Mesendoderm (in vitro differentiated cells): ENCODE results near the gene PPP1R16B.

Experiments
- DNase-seq: peaks from one replicate; pipeline ENCODE4 v3.0.0; 2013
- H2AK5ac ChIP-seq: 2 replicates; pipeline ENCODE4 v1.6.1; 2013; ENCODE audit warnings: low read length, inconsistent platforms
- H2BK120ac ChIP-seq: 2 replicates; pipeline ENCODE4 v1.6.1; 2013; ENCODE audit warnings: low read depth, mild to moderate bottlenecking, low read length, moderate library complexity, mixed read lengths
- H2BK15ac ChIP-seq: replicated peaks from 2 replicates; pipeline ENCODE4 v1.6.1; 2013; ENCODE audit warnings: low read depth, mild to moderate bottlenecking, moderate library complexity
- H2BK5ac ChIP-seq: 2 replicates; pipeline ENCODE4 v1.6.1; 2013; ENCODE audit warnings: low read length, inconsistent platforms
- H3K18ac ChIP-seq: 2 replicates; pipeline ENCODE4 v1.6.1; 2013; ENCODE audit warnings: mild to moderate bottlenecking, low read length, mixed read lengths
- H3K23ac ChIP-seq: one replicate; pipeline ENCODE4 v1.6.1; 2013; ENCODE audit warnings: low read length
- H3K27ac ChIP-seq: 2 replicates; pipeline ENCODE4 v1.5.1; 2013; ENCODE audit warnings: low read depth, mild to moderate bottlenecking, inconsistent platforms, low read length, moderate library complexity
- H3K27me3 ChIP-seq: 2 replicates; pipeline ENCODE4 v1.6.1; 2013; ENCODE audit warnings: low read length, control low read depth, mild to moderate bottlenecking, inconsistent platforms; ENCODE audit not compliant: insufficient read depth, poor library complexity
- H3K36me3 ChIP-seq: 2 replicates; pipeline ENCODE4 v1.6.1; 2013; ENCODE audit warnings: low read length, inconsistent platforms; ENCODE audit not compliant: control insufficient read depth, insufficient read depth
- H3K4ac ChIP-seq: one replicate; pipeline ENCODE4 v1.6.1; 2013; ENCODE audit warnings: low read depth, mild to moderate bottlenecking, low read length, moderate library complexity
- H3K4me1 ChIP-seq: 2 replicates; pipeline ENCODE4 v1.6.1; 2013; ENCODE audit warnings: low read depth, low read length, inconsistent platforms; ENCODE audit not compliant: control insufficient read depth
- H3K4me2 ChIP-seq: 2 replicates; pipeline ENCODE4 v1.6.1; 2013; ENCODE audit warnings: low read length
- H3K4me3 ChIP-seq: 2 replicates; pipeline ENCODE4 v1.5.1; 2013; ENCODE audit warnings: mild to moderate bottlenecking, low read length
- H3K56ac ChIP-seq: one replicate; pipeline ENCODE4 v1.6.1; 2013; ENCODE audit warnings: low read length
- H3K79me1 ChIP-seq: 2 replicates; pipeline ENCODE4 v1.6.1; 2013; ENCODE audit warnings: low read length, inconsistent platforms
- H3K79me2 ChIP-seq: 2 replicates; pipeline ENCODE4 v1.6.1; 2013; ENCODE audit warnings: mild to moderate bottlenecking, low read length; ENCODE audit not compliant: control insufficient read depth, insufficient read depth
- H3K9ac ChIP-seq: 2 replicates; pipeline ENCODE4 v1.6.1; 2013; ENCODE audit warnings: low read length, inconsistent platforms
- H4K5ac ChIP-seq: one replicate; pipeline ENCODE4 v1.6.1; 2013; ENCODE audit warnings: low read length
- H4K8ac ChIP-seq: one replicate; pipeline ENCODE4 v1.6.1; 2013; ENCODE audit warnings: low read depth, mild to moderate bottlenecking, control low read depth, low read length, moderate library complexity
- WGBS: extraction: QIAGEN DNeasy Blood & Tissue Kit; methylation state at CpG from one replicate; pipeline ENCODE4 v1.1.7; 2013; ENCODE audit warnings: low lambda C conversion rate, missing lambda C conversion rate; ENCODE audit not compliant: insufficient coverage; ENCODE audit errors: extremely low coverage; 5-methylcytosine and 5-hydroxymethylcytosine counted together

PPP1R16B gene

GRCh38 chr20:38847840-38848239, 42.3 kb downstream of the PPP1R16B start:
- no peak overlapping the region for H2BK5ac ChIP-seq
- H3K4me3 ChIP-seq, result no peak overlapping the region
- H3K4ac ChIP-seq, result no peak overlapping the region
- no peaks in the 10 kb centered on the region for H3K4me1 ChIP-seq
- no peak overlapping the region for H3K27ac ChIP-seq
- H3K9ac ChIP-seq, result no peak overlapping the region
- no peak overlapping the region for H2BK120ac ChIP-seq
- no peak overlapping the region for H3K23ac ChIP-seq
- no peaks in the 10 kb centered on the region for H3K79me2 ChIP-seq
- H3K27me3 ChIP-seq, result no peaks in the 10 kb centered on the region
- no peak overlapping the region for H3K56ac ChIP-seq
- WGBS, result no CpG with 5 or more reads among the region's 1 CpG
- H4K8ac ChIP-seq, result no peak overlapping the region
- H3K18ac ChIP-seq, result no peak overlapping the region
- H2AK5ac ChIP-seq, result no peak overlapping the region
- no peak overlapping the region for H2BK15ac ChIP-seq
- H3K36me3 ChIP-seq, result no peaks in the 10 kb centered on the region
- DNase-seq, result no peak
- H4K5ac ChIP-seq, result no peak overlapping the region
- H3K4me2 ChIP-seq, result no peak overlapping the region
- H3K79me1 ChIP-seq, result no peaks in the 10 kb centered on the region

- Histone ChIP-seq H2AK5ac (no peak overlapping the region), H3K23ac (no peak overlapping the region), H4K8ac (no peak overlapping the region), H3K4ac (no peak overlapping the region), H3K36me3 (no peaks in the 10 kb centered on the region), H2BK15ac (no peak overlapping the region), H2BK120ac (no peak overlapping the region), H3K56ac (no peak overlapping the region), H3K79me1 (no peaks in the 10 kb centered on the region), H3K4me2 (no peak overlapping the region), H3K9ac (no peak overlapping the region), H3K27ac (no peak overlapping the region), H2BK5ac (no peak overlapping the region), H3K4me3 (no peak overlapping the region), H3K27me3 (no peaks in the 10 kb centered on the region), H3K79me2 (no peaks in the 10 kb centered on the region), H3K18ac (no peak overlapping the region), H3K4me1 (no peaks in the 10 kb centered on the region), H4K5ac (no peak overlapping the region)
- no peak for DNase-seq
- WGBS, result no CpG with 5 or more reads among the region's 8 CpGs
Observed at GRCh38 chr20:38853759-38854158, 48.3 kb downstream of the PPP1R16B start.

GRCh38 chr20:38854654-38855066, 49.2 kb downstream of the PPP1R16B start:
- no peaks in the 10 kb centered on the region for H3K27me3 ChIP-seq
- H3K79me2 ChIP-seq, result no peaks in the 10 kb centered on the region
- no CpG with 5 or more reads among the region's 3 CpGs for WGBS
- H3K27ac ChIP-seq, result no peak overlapping the region
- H2BK15ac ChIP-seq, result no peak overlapping the region
- H3K4me2 ChIP-seq, result no peak overlapping the region
- no peak overlapping the region for H3K56ac ChIP-seq
- no peak overlapping the region for H3K23ac ChIP-seq
- H3K18ac ChIP-seq, result no peak overlapping the region
- H3K4me1 ChIP-seq, result no peaks in the 10 kb centered on the region
- no peak overlapping the region for H3K4ac ChIP-seq
- no peak overlapping the region for H2BK120ac ChIP-seq
- H3K36me3 ChIP-seq, result no peaks in the 10 kb centered on the region
- H4K5ac ChIP-seq, result no peak overlapping the region
- no peak overlapping the region for H2BK5ac ChIP-seq
- no peaks in the 10 kb centered on the region for H3K79me1 ChIP-seq
- H3K9ac ChIP-seq, result no peak overlapping the region
- DNase-seq, result no peak
- no peak overlapping the region for H4K8ac ChIP-seq
- H2AK5ac ChIP-seq, result no peak overlapping the region
- no peak overlapping the region for H3K4me3 ChIP-seq

GRCh38 chr20:38855356-38855755, 49.9 kb downstream of the PPP1R16B start:
- H3K4ac ChIP-seq, result no peak overlapping the region
- no peak overlapping the region for H2BK120ac ChIP-seq
- H3K36me3 ChIP-seq, result no peaks in the 10 kb centered on the region
- H3K4me1 ChIP-seq, result no peaks in the 10 kb centered on the region
- H3K18ac ChIP-seq, result no peak overlapping the region
- H3K9ac ChIP-seq, result no peak overlapping the region
- no peak overlapping the region for H4K8ac ChIP-seq
- no peaks in the 10 kb centered on the region for H3K27me3 ChIP-seq
- no peak overlapping the region for H3K4me3 ChIP-seq
- H2BK15ac ChIP-seq, result no peak overlapping the region
- no peak overlapping the region for H2BK5ac ChIP-seq
- H3K79me2 ChIP-seq, result no peaks in the 10 kb centered on the region
- H3K56ac ChIP-seq, result no peak overlapping the region
- no peak overlapping the region for H3K23ac ChIP-seq
- no peak overlapping the region for H4K5ac ChIP-seq
- no peak for DNase-seq
- H2AK5ac ChIP-seq, result no peak overlapping the region
- no CpG with 5 or more reads among the region's 5 CpGs for WGBS
- no peak overlapping the region for H3K27ac ChIP-seq
- no peak overlapping the region for H3K4me2 ChIP-seq
- no peaks in the 10 kb centered on the region for H3K79me1 ChIP-seq

- Histone ChIP-seq H2BK120ac (no peak overlapping the region), H4K5ac (no peak overlapping the region), H3K23ac (no peak overlapping the region), H3K4me1 (peaks cover 2% of the 10 kb centered on the region), H3K27ac (no peak overlapping the region), H3K56ac (no peak overlapping the region), H3K9ac (no peak overlapping the region), H3K79me1 (no peaks in the 10 kb centered on the region), H3K4me2 (no peak overlapping the region), H3K36me3 (no peaks in the 10 kb centered on the region), H2AK5ac (no peak overlapping the region), H3K4me3 (no peak overlapping the region), H2BK15ac (no peak overlapping the region), H3K18ac (no peak overlapping the region), H3K4ac (no peak overlapping the region), H4K8ac (no peak overlapping the region), H3K79me2 (no peaks in the 10 kb centered on the region), H3K27me3 (no peaks in the 10 kb centered on the region), H2BK5ac (no peak overlapping the region)
- DNase-seq, result no peak
- no CpG with 5 or more reads among the region's 2 CpGs for WGBS
Observed at GRCh38 chr20:38856570-38856969, 51.1 kb downstream of the PPP1R16B start.

GRCh38 chr20:38857703-38858102, 52.2 kb downstream of the PPP1R16B start:
- WGBS, result no CpG with 5 or more reads among the region's 7 CpGs
- Histone ChIP-seq H2AK5ac (no peak overlapping the region), H3K9ac (no peak overlapping the region), H2BK15ac (no peak overlapping the region), H3K18ac (no peak overlapping the region), H3K27me3 (no peaks in the 10 kb centered on the region), H3K4me3 (no peak overlapping the region), H4K8ac (no peak overlapping the region), H3K36me3 (no peaks in the 10 kb centered on the region), H2BK120ac (no peak overlapping the region), H3K4me2 (no peak overlapping the region), H3K79me2 (no peaks in the 10 kb centered on the region), H4K5ac (no peak overlapping the region), H3K79me1 (no peaks in the 10 kb centered on the region), H3K27ac (no peak overlapping the region), H3K4ac (no peak overlapping the region), H3K56ac (no peak overlapping the region), H3K23ac (no peak overlapping the region), H3K4me1 (peaks cover 2% of the 10 kb centered on the region), H2BK5ac (no peak overlapping the region)
- no peak for DNase-seq
